OCI-LY3 (cell line): Measurements from ENCODE around the gene TNFRSF6B.

Experiments
- CTCF ChIP-seq: fragments of 200-600, 300-600 bp; sonication (generic); IDR thresholded peaks from 2 replicates; pipeline ENCODE4 v1.5.1; 2014; ENCODE audit warnings: antibody characterized with exemption, low read length, low read depth
- EZH2phosphoT487 ChIP-seq: fragments of 200-600 bp; shearing (Covaris generic); IDR thresholded peaks from 2 replicates; pipeline ENCODE4 v1.6.1; 2018; ENCODE audit warnings: antibody characterized with exemption, mixed run types, low read depth

GRCh38 chr20:63668351-63668750 is 28.1 kb upstream of the TNFRSF6B start:
- TF ChIP-seq CTCF, result no peak
- no peak for TF ChIP-seq EZH2phosphoT487
